ENCODE measurements around the gene LKAAEAR1.
A peak's percentile ranks its signal among the peaks of the same experiment; 100 is the strongest.
"Not testable (repeated sequence)": the region's sequence is repeated elsewhere in the genome, so short reads cannot be mapped to it uniquely, and the experiment has no call there.

LKAAEAR1 gene

DNA sequence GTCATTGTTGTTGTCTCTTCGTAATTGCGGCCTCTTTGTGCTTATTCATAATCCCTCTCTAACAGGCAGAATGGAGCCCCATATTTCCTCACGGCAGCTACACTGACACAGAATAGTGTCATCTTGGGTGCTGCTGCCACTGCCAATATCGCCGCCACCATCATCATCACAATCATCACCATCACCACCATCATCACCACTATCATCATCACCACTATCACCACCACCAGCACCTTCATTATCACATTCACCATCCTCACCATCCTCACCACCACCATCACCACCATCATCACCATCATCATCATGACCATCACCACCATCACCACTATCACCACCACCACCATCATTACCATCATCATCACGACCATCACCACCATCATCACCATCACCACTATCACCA, 12.3 kb upstream of the LKAAEAR1 start:
- no peak for DNase-seq

DNA sequence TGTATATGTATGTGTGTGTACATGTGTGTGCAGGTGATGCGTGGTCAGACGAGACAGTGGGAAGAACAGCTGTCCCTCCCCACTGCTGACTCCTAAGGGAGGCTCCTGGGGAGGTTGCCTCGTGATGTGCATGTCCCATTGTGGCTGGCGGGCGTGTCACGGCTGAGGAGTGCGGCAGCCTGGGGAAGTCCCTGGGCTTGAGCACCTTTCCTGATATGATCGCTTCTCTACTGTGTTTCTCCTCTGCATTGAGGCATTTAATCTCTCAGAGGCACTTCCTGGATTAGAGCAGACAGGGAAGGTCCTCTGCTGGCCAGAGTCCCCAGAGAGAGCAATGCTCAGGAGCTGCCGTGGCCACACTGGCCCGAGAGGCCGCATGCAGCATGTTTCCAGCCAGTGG, 11.7 kb upstream of the LKAAEAR1 start:
- DNase-seq: no peak

DNA sequence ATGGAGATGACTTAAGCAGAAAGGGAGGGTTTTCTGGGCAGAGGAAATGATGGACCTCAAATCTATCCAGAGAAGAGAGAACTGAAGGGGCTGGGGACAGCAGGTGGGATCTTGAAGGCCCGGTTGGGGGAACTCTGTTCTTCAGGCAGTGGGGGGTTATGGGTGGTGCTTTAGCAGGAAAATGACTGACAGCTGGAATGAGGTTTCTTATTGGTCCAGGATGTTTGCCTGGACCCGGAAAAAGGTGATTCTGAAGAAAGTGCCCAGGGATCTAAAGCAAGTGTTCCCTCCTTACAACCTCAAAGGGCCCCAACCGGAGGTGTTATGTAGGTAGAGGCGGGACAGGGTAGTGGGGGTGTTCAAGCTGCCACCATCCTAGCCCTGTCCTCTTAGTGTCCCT, 11.3 kb upstream of the LKAAEAR1 start:
- DNase-seq: no peak

DNA sequence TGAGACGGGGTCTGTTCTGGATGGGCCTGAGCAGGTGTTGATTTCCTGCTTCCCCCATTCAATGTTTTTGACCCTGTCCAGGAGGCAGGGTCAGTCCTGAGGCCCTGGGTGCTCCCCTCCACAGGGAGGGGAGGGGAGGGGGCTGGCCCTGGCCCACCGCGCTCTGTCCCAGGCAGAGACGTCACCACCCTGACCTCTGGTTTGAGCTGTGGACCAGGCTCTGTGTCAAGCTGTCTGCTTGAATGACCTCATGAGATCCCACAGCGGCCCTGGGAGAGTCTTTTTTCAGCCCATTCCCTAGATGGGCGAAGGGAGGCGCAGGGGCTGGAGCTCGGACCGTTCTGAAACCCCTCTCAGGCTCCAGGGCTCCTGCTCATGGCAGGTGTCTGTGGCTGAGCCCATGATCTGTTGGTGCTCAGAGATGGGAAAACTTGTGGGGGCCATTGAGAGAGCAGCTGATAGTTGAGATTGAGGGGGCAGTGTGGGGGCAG, 8.9 kb upstream of the LKAAEAR1 start:
- no peak for DNase-seq

DNA sequence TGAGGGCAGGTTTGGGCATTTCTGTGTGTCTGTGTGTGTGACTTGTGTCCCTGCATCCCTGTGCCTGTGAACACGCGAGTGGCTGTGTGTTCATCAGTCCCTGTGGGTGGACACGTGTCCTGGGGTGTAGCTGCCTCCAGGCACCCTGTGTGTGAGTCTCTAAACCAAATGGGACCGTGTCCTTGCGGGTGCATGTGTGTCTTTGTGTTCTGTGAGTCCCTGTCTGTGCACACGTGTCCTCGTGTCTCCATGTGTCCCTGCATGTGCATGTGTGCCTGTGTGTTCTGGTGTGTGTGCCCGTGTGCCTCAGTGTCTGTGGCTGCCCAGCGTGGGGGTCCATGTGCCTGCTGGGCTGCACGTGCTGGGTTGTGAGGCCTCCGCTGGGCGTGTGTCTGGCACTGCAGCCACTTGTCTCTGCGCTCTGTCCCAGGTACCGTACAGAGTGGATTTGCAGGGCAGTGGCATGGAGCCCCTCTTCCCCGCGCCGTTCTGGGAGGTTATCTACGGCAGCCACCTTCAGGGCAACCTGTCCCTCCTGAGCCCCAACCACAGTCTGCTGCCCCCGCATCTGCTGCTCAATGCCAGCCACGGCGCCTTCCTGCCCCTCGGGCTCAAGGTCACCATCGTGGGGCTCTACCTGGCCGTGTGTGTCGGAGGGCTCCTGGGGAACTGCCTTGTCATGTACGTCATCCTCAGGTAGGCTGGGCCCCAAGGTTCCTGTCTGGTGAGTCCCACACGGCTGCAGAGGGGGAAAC, 8.2 kb upstream of the LKAAEAR1 start:
- DNase-seq: no peak

DNA sequence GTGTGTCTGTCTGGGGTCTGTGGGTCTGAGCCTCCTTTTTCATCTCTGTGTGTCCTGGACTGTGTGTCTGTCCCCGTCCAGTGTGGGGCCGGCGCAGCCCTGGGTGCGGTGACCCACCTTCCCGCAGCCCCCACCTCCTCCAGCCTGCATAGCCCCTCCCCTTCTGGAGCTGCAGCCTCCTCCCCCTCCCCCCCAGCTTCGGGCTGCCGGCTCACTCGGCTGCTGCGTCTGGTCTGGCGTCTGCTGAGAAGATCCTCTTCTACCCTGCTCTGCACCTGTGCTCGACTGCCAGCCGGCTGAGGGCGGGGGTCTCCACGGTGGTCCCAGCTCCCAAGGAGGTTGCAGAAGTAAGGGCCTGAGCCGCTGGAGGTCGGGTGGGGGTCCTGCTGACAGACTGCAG, 7.6 kb upstream of the LKAAEAR1 start:
- DNase-seq: no peak

DNA sequence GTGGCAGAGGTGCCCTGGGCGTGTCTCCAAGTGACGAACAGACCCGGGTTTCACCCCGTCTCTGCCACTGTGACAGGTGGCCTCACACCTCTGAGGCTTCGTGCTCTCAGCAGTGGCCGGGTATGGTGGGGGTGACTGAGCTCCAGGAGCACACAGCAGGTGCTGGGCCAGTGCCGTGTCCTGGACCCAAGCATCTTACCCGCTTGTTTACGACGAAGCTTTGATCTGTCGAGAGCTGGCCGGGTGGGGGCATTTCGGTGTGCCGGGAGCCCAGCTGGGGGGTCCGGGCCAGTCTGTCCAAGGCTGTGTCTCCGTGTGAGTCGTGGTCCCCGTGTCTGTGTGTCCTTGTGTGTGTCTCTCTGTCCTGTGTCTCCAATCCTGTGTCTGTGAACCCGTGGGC, 7.1 kb upstream of the LKAAEAR1 start:
- no peak for DNase-seq

DNA sequence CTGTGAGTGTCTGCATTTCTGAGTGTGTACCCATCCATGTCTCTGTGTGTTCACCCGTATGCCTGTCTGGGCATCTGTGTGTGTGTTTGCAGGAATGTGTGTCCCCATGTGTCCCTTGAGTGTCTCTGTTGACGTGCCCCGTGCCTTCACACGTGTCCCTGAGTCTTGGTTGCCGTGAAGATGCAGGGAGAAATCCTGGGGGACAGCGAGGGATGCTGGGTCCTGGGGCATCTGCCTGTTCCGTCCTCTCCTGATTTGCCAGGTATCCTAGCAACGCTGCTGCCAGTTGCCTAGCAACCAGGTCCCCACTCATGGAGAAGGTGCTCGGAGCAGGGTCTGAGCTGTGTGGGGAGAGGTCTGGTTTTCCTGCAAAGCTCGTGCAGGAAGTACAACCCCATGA, 6.0 kb upstream of the LKAAEAR1 start:
- no peak for DNase-seq

DNA sequence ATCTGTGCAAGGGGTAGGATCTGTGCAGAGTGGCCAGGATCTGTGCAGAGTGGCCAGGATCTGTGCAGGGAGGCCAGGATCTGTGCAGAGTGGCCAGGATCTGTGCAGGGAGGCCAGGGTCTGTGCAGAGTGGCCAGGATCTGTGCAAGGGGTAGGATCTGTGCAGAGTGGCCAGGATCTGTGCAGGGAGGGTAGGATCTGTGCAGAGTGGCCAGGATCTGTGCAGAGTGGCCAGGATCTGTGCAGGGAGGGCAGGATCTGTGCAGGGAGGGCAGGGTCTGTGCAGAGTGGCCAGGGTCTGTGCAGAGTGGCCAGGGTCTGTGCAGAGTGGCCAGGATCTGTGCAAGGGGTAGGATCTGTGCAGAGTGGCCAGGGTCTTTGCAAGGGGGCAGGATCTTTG, 4.4 kb upstream of the LKAAEAR1 start:
- not testable (repeated sequence) for DNase-seq

DNA sequence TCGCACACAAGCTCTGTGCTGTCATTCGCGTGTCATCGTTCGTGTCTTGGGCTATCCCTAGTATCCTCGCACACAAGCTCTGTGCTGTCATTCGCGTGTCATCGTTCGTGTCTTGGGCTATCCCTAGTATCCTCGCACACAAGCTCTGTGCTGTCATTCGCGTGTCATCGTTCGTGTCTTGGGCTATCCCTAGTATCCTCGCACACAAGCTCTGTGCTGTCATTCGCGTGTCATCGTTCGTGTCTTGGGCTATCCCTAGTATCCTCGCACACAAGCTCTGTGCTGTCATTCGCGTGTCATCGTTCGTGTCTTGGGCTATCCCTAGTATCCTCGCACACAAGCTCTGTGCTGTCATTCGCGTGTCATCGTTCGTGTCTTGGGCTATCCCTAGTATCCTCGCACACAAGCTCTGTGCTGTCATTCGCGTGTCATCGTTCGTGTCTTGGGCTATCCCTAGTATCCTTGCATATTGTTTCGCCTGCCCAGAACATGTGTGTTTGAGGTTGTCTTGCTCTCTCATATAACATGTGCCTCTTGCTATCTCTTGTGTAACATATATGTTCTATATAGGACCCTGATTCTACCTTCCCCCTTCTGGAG, 3.1 kb upstream of the LKAAEAR1 start:
- not testable (repeated sequence) for DNase-seq

DNA sequence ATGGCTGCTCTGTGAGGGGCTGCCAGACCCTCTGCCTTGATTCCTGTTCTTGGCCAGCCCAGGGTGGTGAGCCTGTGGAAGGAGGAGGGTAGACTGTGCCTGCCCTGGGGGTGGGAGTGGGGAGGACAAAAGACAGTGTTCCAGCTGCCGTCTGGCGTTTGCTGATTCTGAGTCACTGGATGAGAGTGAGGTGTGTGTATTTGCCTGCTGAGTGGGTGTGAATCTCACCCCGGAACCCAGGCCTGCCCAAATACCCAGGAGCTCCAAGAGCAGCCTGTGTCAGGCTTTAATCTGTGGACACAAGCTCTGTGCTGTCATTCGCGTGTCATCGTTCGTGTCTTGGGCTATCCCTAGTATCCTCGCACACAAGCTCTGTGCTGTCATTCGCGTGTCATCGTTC, 2.6 kb upstream of the LKAAEAR1 start:
- no peak for DNase-seq

DNA sequence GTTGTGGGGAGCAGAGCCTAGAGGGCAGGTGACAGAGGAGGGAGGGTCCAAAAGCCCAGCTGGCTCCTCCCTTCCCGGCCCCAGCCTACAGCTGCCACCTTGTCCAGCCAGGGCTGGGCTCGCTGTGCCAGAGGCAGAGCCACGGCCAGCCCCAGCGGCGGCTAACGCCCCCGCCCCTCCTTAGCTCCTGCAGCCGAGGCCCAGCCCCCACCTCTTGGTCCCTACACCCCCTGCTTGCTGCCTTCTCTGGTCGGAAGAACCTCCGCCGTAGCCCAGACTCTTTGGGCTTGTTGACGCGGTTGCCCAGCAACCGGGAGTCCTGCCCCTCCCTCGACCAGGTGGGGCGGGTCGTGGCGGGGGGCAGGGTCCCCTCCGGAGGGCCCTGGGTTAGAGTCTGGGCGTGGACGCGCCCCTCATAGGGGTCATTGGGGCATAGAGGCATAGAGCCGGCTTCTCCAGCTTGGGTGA, 521 bp upstream of the LKAAEAR1 start:
- DNase-seq: no peak

DNA sequence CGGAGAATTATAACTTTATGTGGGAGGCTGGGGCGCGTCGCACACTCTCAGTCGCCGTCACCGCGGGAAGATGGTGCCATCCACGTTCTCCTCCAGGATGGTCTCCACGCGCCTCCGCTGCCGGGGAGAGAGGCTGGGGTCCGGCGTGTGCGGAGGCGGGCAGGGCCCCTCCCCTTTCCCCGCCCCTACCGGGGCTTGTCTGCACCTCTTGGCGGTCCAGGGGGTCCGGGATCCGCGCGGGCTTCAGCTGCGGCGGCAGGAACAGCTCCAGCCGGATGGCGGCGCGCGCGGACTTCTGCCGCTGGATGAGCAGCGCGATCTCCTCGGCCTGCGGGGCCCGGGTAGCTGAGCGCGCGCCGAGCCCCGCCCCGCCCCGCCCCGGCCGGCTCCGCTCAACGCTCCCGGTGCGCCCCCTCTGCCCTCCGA, 807 bp downstream of the LKAAEAR1 start:
- peak; percentile 74 to 82 for DNase-seq

DNA sequence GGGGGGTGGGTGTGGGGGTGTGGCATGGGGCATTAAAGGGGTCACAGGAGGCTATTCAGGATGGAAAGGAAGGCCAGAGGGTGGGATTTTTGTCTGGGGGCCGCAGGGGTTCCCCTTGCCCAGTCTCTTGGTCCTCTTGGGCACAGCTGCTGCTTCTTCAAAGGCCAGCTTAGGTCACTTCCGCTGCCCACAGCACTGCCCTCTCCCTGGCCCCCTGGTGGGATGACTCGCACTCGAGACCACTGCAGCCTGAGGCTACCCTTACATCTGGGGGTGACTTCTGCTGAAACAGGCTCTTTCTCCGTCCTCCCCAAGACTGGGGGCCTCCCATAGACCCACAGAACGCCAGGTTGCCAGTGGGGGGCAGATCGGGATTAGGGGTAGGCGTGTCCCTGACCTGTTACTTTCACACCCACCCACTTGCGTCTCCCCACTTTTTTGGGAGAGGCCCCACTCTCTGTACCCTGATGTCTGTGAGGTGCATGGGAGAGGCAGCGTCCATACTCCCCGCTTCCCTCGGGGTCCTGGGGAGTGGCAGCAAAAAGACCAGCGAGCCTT, 1.3 kb downstream of the LKAAEAR1 start:
- no peak for DNase-seq

DNA sequence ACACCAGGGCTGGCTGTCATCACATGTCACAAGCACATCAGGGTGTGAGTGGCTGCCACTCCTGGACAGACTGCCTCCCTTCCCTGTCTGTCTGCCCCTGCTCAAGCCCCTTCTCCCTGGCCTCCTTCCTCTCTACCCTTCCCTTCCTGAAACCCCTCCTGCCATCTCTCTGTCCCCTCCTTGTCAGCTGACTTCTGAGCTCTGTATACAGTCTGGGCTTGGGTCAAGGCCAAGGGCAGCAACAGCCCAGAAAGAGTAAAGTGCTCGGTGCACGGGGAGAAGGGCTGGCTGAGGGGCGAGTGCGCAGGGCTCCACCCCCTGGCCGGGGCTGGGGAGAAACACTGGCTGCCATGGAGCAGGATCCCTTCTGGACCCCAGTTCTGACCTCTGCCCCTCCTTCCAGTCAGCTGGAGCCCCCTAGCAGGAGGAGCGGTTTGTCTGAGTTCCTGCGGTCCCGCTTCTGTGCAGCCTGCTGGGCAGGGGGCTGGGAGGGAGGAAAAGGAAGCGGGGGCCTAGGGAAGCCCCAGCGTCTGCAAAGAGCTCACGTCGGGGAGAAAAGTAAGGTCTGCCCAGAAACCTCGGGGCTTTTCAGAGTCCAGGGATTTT, 2.0 kb downstream of the LKAAEAR1 start:
- no peak for DNase-seq

DNA sequence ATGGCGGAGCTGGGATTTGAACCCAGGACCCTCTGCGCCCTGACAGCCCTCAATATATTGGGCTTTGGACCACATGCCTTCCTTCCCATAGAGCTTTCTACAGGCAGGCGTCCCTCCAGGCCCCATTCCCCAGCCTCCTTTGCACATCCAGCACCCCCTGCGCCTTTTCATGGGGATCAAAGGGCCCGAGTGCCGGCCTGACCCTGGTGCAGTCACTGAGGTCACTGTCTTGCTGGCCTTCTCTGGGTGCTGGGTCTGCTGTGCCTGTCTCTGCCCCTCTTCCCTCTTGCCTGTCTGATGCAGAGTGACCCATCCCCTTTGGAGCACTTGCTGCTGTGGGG, 2.6 kb downstream of the LKAAEAR1 start:
- no peak for DNase-seq

DNA sequence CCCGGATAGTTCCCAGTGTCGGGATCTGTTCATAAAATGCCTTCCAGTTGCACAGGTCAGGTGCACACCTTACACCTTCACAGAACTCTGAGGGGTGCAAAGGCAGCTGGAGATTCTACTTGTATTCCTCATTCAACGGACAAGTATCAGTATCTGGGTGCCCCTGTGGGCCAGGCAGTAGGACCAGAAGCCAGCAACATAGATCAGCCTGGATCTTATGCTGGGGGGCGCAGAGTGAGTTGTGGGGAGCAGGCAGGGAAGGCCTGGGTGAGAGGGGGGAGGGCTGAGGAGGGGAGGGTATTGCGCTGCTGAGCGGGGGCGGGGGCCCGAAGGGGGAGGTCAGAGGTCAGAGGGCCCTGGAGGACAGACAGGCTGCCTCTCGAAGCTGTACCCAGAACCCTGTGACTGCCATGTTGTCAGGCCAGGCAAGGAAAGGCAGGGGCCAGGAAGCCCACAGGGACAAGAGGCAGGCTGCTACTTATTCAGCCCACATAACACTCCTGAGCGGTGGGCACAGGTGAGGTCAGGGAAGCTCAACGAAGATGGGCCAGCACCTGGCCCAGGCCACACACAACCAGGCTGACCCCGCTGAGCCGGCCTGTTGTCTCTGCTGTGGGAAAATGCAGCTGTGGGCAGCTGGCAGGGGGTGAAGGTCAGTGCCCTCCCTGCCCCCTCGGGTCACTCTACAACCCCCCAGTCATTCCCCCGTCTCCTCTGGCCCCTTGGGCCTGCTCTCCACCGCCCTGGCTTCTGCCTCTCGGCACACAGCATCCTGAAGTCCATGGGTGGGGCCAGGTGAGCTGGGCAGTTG, 3.2 kb downstream of the LKAAEAR1 start:
- no peak for DNase-seq

DNA sequence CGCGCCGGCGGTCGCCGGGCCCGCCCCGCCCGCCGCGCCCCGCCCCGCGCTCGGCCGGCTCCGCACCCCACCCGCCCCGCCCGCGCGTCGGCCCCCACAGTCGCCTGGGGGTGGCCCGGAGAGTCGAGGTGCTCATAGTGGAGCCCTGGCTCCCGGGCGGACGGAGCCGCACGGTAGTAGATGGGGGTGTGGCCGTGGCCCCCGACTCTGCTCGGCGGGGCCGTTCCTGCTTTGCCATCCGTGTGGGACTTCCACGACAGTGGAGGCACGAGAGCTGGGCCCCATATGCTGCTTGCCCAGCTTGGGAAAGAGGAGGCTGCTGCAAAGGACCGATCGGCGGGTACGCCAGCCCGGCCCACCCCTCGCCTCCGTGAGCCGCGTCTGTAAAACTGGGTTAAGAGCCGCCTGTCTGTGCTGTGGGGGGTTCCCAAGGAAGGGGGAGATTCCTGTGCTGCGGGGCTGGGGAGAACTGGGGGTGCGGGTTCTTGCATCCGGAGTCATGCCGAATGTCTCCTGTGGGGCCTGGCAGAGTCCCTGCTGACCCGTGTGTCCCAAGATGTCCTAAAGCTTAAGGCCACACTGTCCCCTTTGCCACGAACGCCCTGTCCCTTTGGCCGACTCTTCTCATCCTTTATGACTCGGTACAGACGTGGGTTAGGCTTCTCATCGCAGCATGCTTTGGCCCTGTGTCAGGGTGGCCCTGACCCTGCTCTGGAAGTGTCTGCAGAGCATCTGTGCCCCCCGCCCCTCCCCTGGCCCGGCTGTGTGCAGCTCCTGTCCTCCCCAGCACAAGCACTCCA, 4.0 kb downstream of the LKAAEAR1 start, which contains the start of gene OPRL1:
Gene OPRL1, plus strand, starts transcription at position 70 of the 800 bp plus-strand sequence. CDS start 12,639 bp downstream, outside the sequence.
- no peak for DNase-seq

DNA sequence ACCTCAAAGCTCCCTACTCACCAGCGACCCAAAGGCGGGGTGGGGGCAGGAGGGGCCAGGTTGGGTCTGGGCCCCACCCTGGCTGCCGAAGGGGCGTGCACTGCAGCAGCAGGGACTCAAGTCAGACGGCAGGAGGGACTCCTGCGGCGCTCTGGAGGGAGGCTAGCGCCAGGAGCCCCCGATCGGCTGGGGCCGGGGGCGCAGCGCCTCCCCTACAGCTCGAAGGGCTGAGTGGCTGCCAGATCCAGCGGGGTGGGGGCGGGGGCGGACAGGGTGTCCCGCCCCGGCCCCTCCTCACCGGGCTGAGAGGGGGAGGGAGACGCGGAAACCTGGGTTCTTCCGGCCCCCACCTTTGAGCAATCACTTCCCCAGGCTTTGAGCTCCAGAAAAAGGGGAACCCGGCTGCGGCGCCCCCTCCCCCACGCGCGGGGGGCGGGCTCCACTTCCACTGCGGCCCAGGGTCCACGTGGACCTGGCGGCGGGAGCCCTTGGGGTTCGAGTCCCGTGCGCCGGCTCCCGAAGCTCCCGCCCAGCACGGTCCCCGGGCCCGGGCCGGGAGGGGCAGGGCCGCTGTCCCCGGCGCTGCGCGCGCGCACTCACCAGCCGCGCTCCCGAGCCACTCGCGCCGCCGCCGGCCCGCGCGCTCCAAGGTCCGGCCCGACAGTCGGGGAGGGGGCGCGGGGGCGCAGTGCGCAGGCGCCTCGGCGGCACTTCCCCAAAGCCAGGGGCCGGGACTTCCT, 4.8 kb downstream of the LKAAEAR1 start, which contains the start of gene RGS19:
Gene RGS19, minus strand, starts transcription at position 246 of the 740 bp plus-strand sequence. CDS start 2,632 bp downstream, outside the sequence.
- DNase-seq: peak; percentile 64 to 78

DNA sequence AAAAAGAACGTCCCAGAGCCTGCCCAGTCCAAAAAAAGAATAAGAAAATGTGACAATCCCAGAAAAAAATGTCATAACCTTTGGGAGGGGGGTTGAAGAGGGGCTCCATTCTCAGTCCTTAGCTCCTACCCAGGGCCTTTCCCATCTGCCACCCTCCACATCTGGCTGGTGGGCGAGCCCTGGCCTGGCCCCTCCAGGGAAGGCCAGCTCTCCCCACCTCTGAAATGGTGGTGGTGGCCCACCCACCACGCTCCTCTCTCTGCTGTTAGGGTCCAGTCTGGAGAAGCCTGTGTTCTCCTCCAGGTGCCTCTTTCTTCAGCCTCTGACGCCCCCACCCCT, 5.3 kb downstream of the LKAAEAR1 start:
- no peak for DNase-seq

DNA sequence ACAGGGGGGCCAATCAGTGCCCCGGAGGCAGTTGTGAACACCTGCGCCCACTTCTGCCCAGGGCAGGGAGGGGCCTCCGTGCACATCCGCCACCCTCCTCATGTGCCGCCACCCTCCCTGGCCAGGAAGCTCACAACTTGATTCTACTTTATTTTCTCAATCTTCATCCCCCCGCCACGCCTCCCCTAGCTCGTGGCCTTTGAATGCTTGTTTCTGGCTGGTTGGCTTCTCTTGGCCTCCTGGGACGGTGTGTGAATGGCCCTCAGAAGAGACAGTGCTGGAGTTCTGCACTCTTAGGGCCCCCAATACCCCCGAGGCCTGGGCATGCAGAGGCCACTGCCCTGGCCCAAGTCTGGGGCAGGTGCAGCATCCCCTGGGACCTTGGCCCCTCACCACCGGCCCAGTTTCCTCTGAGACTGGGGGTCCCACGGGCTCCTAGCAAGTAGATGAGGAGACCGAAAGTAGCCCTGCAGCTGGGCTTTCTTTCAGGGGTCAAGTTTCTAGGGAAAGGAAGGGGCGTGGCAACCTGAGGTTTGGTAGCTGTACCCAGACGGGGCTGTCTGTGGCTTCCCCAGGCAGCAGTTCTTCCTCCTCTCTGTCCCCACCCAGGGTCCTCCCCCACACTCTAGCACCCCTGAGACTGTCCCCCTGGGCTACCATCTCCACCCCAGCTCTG, 6.2 kb downstream of the LKAAEAR1 start:
- peak; percentile 48 to 61 for DNase-seq

Measured in stimulated activated CD4-positive, alpha-beta T cell treated with anti-CD3 and anti-CD28 coated beads, Interleukin-2, amount 100 ng/mL, for 24 hours (primary cell).